Brain microvascular endothelial cell (primary cell): ENCODE measurements around the gene CHRNA9.

Source experiments
- DNase-seq: peaks from one replicate; pipeline ENCODE4 v3.0.0-alpha.2; 2020
- H3K27ac ChIP-seq: fragments of 250-450 bp; sonication (Bioruptor Pico); 2 replicates; pipeline ENCODE4 v1.5.1; 2020; ENCODE audit warnings: mild to moderate bottlenecking, moderate library complexity
- H3K27me3 ChIP-seq: fragments of 250-450 bp; sonication (Bioruptor Pico); replicated peaks from 2 replicates; pipeline ENCODE4 v1.5.1; 2020; ENCODE audit warnings: mild to moderate bottlenecking
- H3K36me3 ChIP-seq: fragments of 250-450 bp; sonication (Bioruptor Pico); replicated peaks from 2 replicates; pipeline ENCODE4 v1.5.1; 2020; ENCODE audit warnings: mild to moderate bottlenecking
- H3K4me3 ChIP-seq: 2 replicates; pipeline ENCODE4 v1.5.1; 2011; ENCODE audit warnings: low read depth, mild to moderate bottlenecking, control low read depth, low read length, moderate library complexity
- CTCF ChIP-seq: IDR thresholded peaks from 2 replicates; pipeline ENCODE4 v1.5.1; 2011; ENCODE audit warnings: low read depth, mild to moderate bottlenecking, moderate library complexity, low read length, control low read depth, inconsistent platforms; ENCODE audit errors: missing control alignments
- in situ Hi-C: cut with HindIII; loops from 2 replicates; pipeline ENCODE4 v1.10.0; 2017; ENCODE audit warnings: low sequenced_read_pairs, low pct_ligation_motif_present

Gene CHRNA9

GRCh38 chr4:40301603-40302002 lies 33.5 kb upstream of the CHRNA9 start:
- H3K27ac ChIP-seq = no peak overlapping the region
- H3K27me3 ChIP-seq = no peaks in the 10 kb centered on the region
- no peak overlapping the region for H3K4me3 ChIP-seq
- H3K36me3 ChIP-seq = no peaks in the 10 kb centered on the region
- DNase-seq = no peak
- TF ChIP-seq CTCF = no peak
- in situ Hi-C loops = no loop called here

- no peak overlapping the region for H3K4me3 ChIP-seq
- TF ChIP-seq CTCF = no peak
- in situ Hi-C loops = no loop called here
- no peaks in the 10 kb centered on the region for H3K27me3 ChIP-seq
- H3K27ac ChIP-seq = no peak overlapping the region
- H3K36me3 ChIP-seq = no peaks in the 10 kb centered on the region
- DNase-seq = no peak
Observed at GRCh38 chr4:40303751-40304150, 31.4 kb upstream of the CHRNA9 start.

- Histone ChIP-seq H3K27me3 (no peaks in the 10 kb centered on the region), H3K4me3 (no peak overlapping the region), H3K36me3 (no peaks in the 10 kb centered on the region), H3K27ac (no peak overlapping the region)
- no peak for DNase-seq
- in situ Hi-C loops = no loop called here
- no peak for TF ChIP-seq CTCF
Observed at GRCh38 chr4:40305328-40306170, 29.6 kb upstream of the CHRNA9 start.

- in situ Hi-C loops = no loop called here
- no peaks in the 10 kb centered on the region for H3K27me3 ChIP-seq
- H3K27ac ChIP-seq = no peak overlapping the region
- no peaks in the 10 kb centered on the region for H3K36me3 ChIP-seq
- no peak for TF ChIP-seq CTCF
- no peak for DNase-seq
- no peak overlapping the region for H3K4me3 ChIP-seq
Observed at GRCh38 chr4:40306226-40306625, 28.9 kb upstream of the CHRNA9 start.

GRCh38 chr4:40306976-40307375 lies 28.2 kb upstream of the CHRNA9 start:
- Histone ChIP-seq H3K27ac (no peak overlapping the region), H3K4me3 (no peak overlapping the region), H3K27me3 (no peaks in the 10 kb centered on the region), H3K36me3 (no peaks in the 10 kb centered on the region)
- no peak for DNase-seq
- in situ Hi-C loops = no loop called here
- TF ChIP-seq CTCF = no peak
